Esophagus (tissue), 2 donors: ENCODE results near the gene PSMD5. TPM values are rescaled to one million over a fixed set of nuclear protein-coding genes. Genes with fewer than 3 reads are reported as not detected.
A peak's percentile ranks its signal among the peaks of the same experiment; 100 is the strongest.

ENCODE experiments used
- H3K27ac ChIP-seq, 2 donors: one replicate each; pipeline ENCODE4 v1.5.1; 2013; ENCODE audit warnings: low read depth in 2 of 2, mild to moderate bottlenecking in 2 of 2, inconsistent platforms in 1 of 2, low read length in 1 of 2, moderate library complexity in 1 of 2
- H3K27me3 ChIP-seq, 2 donors: one replicate each; pipeline ENCODE4 v1.6.1; 2013; ENCODE audit warnings: low read length in 2 of 2, control low read depth in 1 of 2, mild to moderate bottlenecking in 1 of 2; ENCODE audit not compliant: insufficient read depth in 2 of 2, control insufficient read depth in 1 of 2
- H3K36me3 ChIP-seq, 2 donors: one replicate each; pipeline ENCODE4 v1.6.1; 2013; ENCODE audit warnings: low read length in 1 of 2; ENCODE audit not compliant: control insufficient read depth in 2 of 2, insufficient read depth in 2 of 2
- H3K4me1 ChIP-seq, 2 donors: one replicate each; pipeline ENCODE4 v1.6.1; 2013; ENCODE audit warnings: low read length in 1 of 2; ENCODE audit not compliant: control insufficient read depth in 2 of 2, insufficient read depth in 2 of 2
- H3K4me3 ChIP-seq, 2 donors: one replicate each; pipeline ENCODE4 v1.5.1; 2013; ENCODE audit warnings: low read length in 2 of 2, mild to moderate bottlenecking in 2 of 2, low read depth in 1 of 2, moderate library complexity in 1 of 2
- H3K9me3 ChIP-seq, 2 donors: one replicate each; pipeline ENCODE4 v1.6.1; 2013; ENCODE audit warnings: mild to moderate bottlenecking in 2 of 2, low read depth in 1 of 2, low read length in 1 of 2, moderate library complexity in 1 of 2; ENCODE audit not compliant: control insufficient read depth in 2 of 2, insufficient read depth in 1 of 2
- WGBS, 2 donors: extraction: QIAGEN DNeasy Blood & Tissue Kit; methylation state at CpG; one replicate each; pipeline ENCODE4 v1.1.7; 2013; 5-methylcytosine and 5-hydroxymethylcytosine counted together
- polyA plus RNA-seq, 2 donors: library from polyadenylated mRNA; stranded (reverse); fragments of 200-250 nt; gene quantifications; one replicate each; pipeline ENCODE4 v1.2.3, GENCODE V29; 2013
- donor health status: healthy with polysubstance abuse.
- donor health status: Bipolar disorder and iron deficiency.

The PSMD5 gene
- polyA plus RNA-seq, 2 donors = 12.1 to 15.8 TPM

GRCh38 chr9:120885457-120885856 lies 42.7 kb upstream of the PSMD5 start:
- H3K9me3 ChIP-seq = no peaks in the 10 kb centered on the region
- no peaks in the 10 kb centered on the region for H3K36me3 ChIP-seq
- H3K27ac ChIP-seq = peak overlapping the region in 1 of 2 donors; percentile 28
- no peaks in the 10 kb centered on the region for H3K27me3 ChIP-seq
- no peaks in the 10 kb centered on the region for H3K4me1 ChIP-seq
- H3K4me3 ChIP-seq = no peak overlapping the region
- WGBS, 2 donors = 63 to 73% methylated on average over 3 of the region's 3 CpGs

- no peaks in the 10 kb centered on the region for H3K27me3 ChIP-seq
- H3K36me3 ChIP-seq = no peaks in the 10 kb centered on the region
- H3K27ac ChIP-seq = no peak overlapping the region
- no peak overlapping the region for H3K4me3 ChIP-seq
- peaks cover 0 to under 1% of the 10 kb centered on the region in 2 donors for H3K4me1 ChIP-seq
- no peaks in the 10 kb centered on the region for H3K9me3 ChIP-seq
- 74 to 78% methylated on average over 3 of the region's 3 CpGs for WGBS, 2 donors
Measured at GRCh38 chr9:120883608-120883996, 40.9 kb upstream of the PSMD5 start.

GRCh38 chr9:120882935-120883607 lies 40.3 kb upstream of the PSMD5 start:
- H3K9me3 ChIP-seq = no peaks in the 10 kb centered on the region
- no peak overlapping the region for H3K4me3 ChIP-seq
- no peak overlapping the region for H3K27ac ChIP-seq
- H3K27me3 ChIP-seq = no peaks in the 10 kb centered on the region
- H3K4me1 ChIP-seq = peaks cover 2 to 6% of the 10 kb centered on the region in 2 donors
- 64 to 71% methylated on average over 10 of the region's 10 CpGs for WGBS, 2 donors
- no peaks in the 10 kb centered on the region for H3K36me3 ChIP-seq

GRCh38 chr9:120879446-120879845 lies 36.7 kb upstream of the PSMD5 start:
- no peak overlapping the region for H3K27ac ChIP-seq
- H3K4me1 ChIP-seq = peaks cover 3 to 17% of the 10 kb centered on the region in 2 donors
- no peaks in the 10 kb centered on the region for H3K36me3 ChIP-seq
- WGBS, 2 donors = 71 to 78% methylated on average over 6 of the region's 6 CpGs
- no peaks in the 10 kb centered on the region for H3K27me3 ChIP-seq
- H3K4me3 ChIP-seq = no peak overlapping the region
- no peaks in the 10 kb centered on the region for H3K9me3 ChIP-seq

GRCh38 chr9:120878188-120879130 lies 35.7 kb upstream of the PSMD5 start:
- H3K4me3 ChIP-seq = peak overlapping the region in 1 of 2 donors; percentile 61
- H3K9me3 ChIP-seq = no peaks in the 10 kb centered on the region
- H3K36me3 ChIP-seq = peaks cover 0 to under 1% of the 10 kb centered on the region in 2 donors
- H3K27ac ChIP-seq = peak overlapping the region; percentile 73 to 98
- 71 to 73% methylated on average over 8 of the region's 8 CpGs for WGBS, 2 donors
- no peaks in the 10 kb centered on the region for H3K27me3 ChIP-seq
- peaks cover 3 to 17% of the 10 kb centered on the region in 2 donors for H3K4me1 ChIP-seq

GRCh38 chr9:120877276-120878034 lies 34.7 kb upstream of the PSMD5 start:
- Histone ChIP-seq H3K4me1 (peaks cover 3 to 17% of the 10 kb centered on the region in 2 donors), H3K36me3 (peaks cover 0 to 3% of the 10 kb centered on the region in 2 donors), H3K27me3 (no peaks in the 10 kb centered on the region), H3K4me3 (peak overlapping the region; percentile 61 to 65), H3K27ac (peak overlapping the region; percentile 96 to 98), H3K9me3 (no peaks in the 10 kb centered on the region)
- 1 to 2% methylated on average over 39 to 63 of the region's 63 CpGs for WGBS, 2 donors

GRCh38 chr9:120876842-120877240 lies 34.1 kb upstream of the PSMD5 start, which contains the start of gene PHF19:
TSS of gene PHF19 (minus strand) at chr9:120877188. CDS start at chr9:120874741, 2,447 bp downstream.
- 1 to 3% methylated on average over 15 to 45 of the region's 45 CpGs for WGBS, 2 donors
- H3K4me1 ChIP-seq = peaks cover 3 to 17% of the 10 kb centered on the region in 2 donors
- no peaks in the 10 kb centered on the region for H3K27me3 ChIP-seq
- peaks cover 0 to 3% of the 10 kb centered on the region in 2 donors for H3K36me3 ChIP-seq
- peak within 1 kb of the TSS; percentile 61 to 65 for H3K4me3 ChIP-seq
- no peaks in the 10 kb centered on the region for H3K9me3 ChIP-seq
- peak within 1 kb of the TSS; percentile 96 to 98 for H3K27ac ChIP-seq

- WGBS, 2 donors = 1% methylated on average over 55 to 65 of the region's 65 CpGs
- Histone ChIP-seq H3K27me3 (no peaks in the 10 kb centered on the region), H3K9me3 (no peaks in the 10 kb centered on the region), H3K4me1 (peaks cover 3 to 17% of the 10 kb centered on the region in 2 donors), H3K4me3 (peak overlapping the region; percentile 61 to 63), H3K27ac (peak overlapping the region; percentile 96 to 98), H3K36me3 (peaks cover 0 to 3% of the 10 kb centered on the region in 2 donors)
Measured at GRCh38 chr9:120875954-120876841, 33.5 kb upstream of the PSMD5 start.
